LNCaP clone FGC (cell line): ENCODE results near the gene C17orf58.

Experiments used
- DNase-seq: peaks from one replicate; pipeline ENCODE4 v3.0.0-alpha.2; 2011; ENCODE audit warnings: low read depth
- H3K4me3 ChIP-seq: 2 replicates; pipeline ENCODE4 v1.5.1; 2011; ENCODE audit warnings: mild to moderate bottlenecking, low read depth, low read length, control low read depth
- CTCF ChIP-seq: IDR thresholded peaks from 2 replicates; pipeline ENCODE4 v1.5.1; 2012; ENCODE audit warnings: mild to moderate bottlenecking; ENCODE audit not compliant: control insufficient read depth, insufficient read depth; ENCODE audit errors: extremely low read depth

The C17orf58 gene

DNA sequence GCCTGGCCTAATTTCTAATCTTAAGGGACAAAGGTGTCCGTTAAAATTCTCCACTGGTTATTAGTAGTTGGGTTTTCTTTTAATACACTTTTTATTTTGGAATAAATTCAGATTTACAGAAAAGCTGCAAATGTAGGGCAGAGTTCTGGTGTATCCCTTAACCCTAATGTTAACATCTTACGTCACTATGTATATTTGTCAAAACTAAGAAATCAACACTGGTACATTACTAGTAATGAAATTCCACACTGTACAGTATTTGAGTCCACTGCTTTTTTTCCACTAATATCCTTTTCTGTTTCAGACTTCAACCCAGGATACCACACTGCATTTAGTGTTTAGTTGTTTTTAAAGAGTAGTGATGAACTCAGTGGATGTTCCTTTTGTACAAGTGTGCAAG is 20.6 kb upstream of the C17orf58 start:
- no peak for TF ChIP-seq CTCF
- no peak for DNase-seq
- H3K4me3 ChIP-seq, result no peak overlapping the region

- no peak for DNase-seq
- no peak overlapping the region for H3K4me3 ChIP-seq
- no peak for TF ChIP-seq CTCF
Observed at GRCh38 chr17:68015081-68015723, 18.9 kb upstream of the C17orf58 start.

DNA sequence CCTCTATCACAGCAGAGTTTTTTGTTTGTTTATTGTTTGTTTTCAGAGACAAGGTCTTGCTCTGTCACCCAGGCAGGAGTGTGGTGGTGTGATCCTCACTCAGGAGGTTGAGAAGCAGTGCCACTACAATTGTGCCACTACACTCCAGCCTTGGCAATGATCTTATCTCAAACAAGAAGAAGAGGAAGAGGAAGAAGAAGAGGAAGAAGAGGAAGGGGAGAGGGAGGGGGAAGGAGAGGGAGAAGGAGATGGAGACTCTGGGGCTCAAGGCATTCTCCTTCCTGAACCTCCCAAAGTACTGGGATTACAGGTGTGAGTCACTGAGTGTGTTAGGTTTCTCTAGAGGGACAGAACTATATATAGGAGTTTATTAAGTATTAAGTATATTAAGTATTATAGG is 17.1 kb upstream of the C17orf58 start:
- H3K4me3 ChIP-seq, result no peak overlapping the region
- TF ChIP-seq CTCF, result no peak
- DNase-seq, result no peak

- no peak for DNase-seq
- H3K4me3 ChIP-seq, result no peak overlapping the region
- peak; percentile 65 for TF ChIP-seq CTCF
Observed at GRCh38 chr17:68011199-68011665, 15.0 kb upstream of the C17orf58 start.

DNA sequence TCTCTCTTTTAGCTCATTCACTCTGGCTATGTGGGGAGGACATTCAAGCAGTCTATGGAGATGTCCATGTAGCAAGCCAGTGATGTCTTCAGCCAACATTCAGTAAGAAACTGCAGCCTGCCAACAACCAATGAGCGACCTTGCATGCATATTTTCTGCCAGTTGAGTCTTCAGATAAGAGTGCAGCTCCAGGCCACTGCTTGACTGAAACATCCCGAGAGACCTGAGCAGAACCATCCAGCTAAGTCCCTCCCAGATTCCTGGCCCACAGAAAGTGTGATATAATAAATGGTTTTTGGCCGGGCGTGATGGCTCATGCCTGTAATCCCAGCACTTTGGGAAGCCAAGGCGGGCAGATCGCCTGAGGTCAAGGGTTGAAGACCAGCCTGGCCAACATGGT is 10.5 kb upstream of the C17orf58 start:
- TF ChIP-seq CTCF, result no peak
- DNase-seq, result no peak
- no peak overlapping the region for H3K4me3 ChIP-seq

DNA sequence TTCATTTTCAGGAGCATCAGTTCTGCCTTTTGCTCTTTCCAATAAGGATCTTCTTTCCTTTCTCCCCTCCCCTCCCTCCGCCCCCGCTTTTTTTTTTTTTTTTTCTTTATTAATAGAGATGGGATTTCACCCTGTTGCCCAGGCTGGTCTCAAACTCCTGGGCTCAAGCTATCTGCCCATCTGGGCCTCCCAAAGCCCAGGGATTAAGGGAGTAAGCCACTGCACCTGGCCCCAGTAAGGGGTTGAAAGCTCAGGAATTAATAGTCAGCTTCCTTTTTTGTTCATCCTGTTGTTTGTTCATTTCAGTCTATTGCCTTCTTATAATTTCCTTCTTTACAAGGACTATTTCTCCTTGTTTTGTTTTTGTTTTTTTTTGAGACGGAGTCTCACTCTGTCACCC is 7.9 kb upstream of the C17orf58 start:
- no peak for TF ChIP-seq CTCF

DNA sequence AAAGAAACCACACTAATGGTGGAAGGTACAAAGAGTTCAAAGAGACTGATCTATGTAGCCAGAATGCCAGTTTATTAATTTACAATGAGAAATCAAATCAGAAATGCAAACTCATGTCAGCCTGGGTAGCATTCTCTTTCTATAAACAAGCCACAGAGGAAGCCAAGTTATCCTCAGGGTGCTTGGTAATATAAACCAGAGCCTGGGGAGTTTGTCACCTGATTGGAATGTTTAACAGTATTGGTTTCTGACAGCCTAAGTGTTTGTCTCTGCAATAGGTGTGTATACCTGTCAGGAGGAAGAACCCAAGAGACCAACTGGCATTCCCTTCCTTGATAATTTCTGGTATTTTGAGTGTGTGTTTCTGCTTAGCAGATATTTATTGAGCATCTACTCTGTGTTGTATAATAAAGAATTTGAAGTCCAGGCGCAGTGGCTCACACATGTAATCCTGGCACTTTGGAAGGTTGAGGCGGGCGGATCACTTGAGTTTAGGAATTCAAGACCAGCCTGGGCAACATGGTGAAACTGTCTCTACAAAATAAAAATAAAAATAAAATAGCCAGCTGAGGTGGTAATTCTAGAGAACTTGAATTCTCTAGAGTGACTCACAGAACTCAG is 3.1 kb upstream of the C17orf58 start:
- TF ChIP-seq CTCF, result no peak
- no peak overlapping the region for H3K4me3 ChIP-seq
- DNase-seq, result no peak

More for the DNA sequence above, 7.9 kb upstream of the C17orf58 start:
- no peak for DNase-seq
- no peak overlapping the region for H3K4me3 ChIP-seq
